Urinary bladder (tissue), 4 donors: ENCODE data around the gene CCDC201. TPM values are rescaled to one million over a fixed set of nuclear protein-coding genes. Genes with fewer than 3 reads are reported as not detected.
A peak's percentile ranks its signal among the peaks of the same experiment; 100 is the strongest.

ENCODE experiments used
- DNase-seq: peaks from one replicate; pipeline ENCODE4 v3.0.0-alpha.2; 2015; ENCODE audit errors: extremely low spot score
- H3K27ac ChIP-seq: one replicate; pipeline ENCODE4 v1.5.1; 2013; ENCODE audit warnings: low read depth, mild to moderate bottlenecking, moderate library complexity
- H3K36me3 ChIP-seq: one replicate; pipeline ENCODE4 v1.6.1; 2013; ENCODE audit warnings: mild to moderate bottlenecking, moderate library complexity; ENCODE audit not compliant: insufficient read depth
- H3K4me1 ChIP-seq: one replicate; pipeline ENCODE4 v1.6.1; 2013; ENCODE audit warnings: mild to moderate bottlenecking, moderate library complexity; ENCODE audit not compliant: insufficient read depth
- H3K4me3 ChIP-seq: one replicate; pipeline ENCODE4 v1.5.1; 2013; ENCODE audit warnings: low read depth, low read length
- WGBS: extraction: QIAGEN DNeasy Blood & Tissue Kit; methylation state at CpG from one replicate; pipeline ENCODE4 v1.1.7; 2013; 5-methylcytosine and 5-hydroxymethylcytosine counted together
- polyA plus RNA-seq: library from polyadenylated mRNA; stranded (reverse); fragments of 200-250 nt; gene quantifications from one replicate; pipeline ENCODE4 v1.2.3, GENCODE V29; 2013
- total RNA-seq: library from RNA; depleted of rRNA; stranded (reverse); fragments of >200 nt; gene quantifications from one replicate; pipeline ENCODE4 v1.2.3, GENCODE V29; 2014
- donor health status: healthy with polysubstance abuse.
- donor health status: healthy.

The CCDC201 gene
- total and polyA plus RNA-seq, 2 donors: not detected

DNA sequence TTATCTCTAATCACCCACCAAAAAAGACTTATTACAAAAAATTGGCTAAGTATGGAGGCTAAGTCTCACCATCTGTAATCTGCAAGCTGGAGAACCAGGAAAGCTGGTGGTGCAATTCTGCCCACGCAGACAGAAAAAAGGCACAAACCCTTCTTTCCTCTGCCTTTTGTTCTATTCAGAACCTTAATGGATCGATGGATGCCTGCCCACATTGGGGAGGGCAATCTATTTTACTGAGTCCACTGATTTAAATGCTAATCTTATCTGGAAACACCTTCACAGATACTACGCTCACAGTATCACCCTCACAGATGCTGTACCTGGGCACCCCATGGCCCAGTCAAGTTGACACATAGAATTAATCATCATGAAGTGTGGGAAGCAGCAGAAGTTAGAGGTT lies 38.0 kb upstream of the CCDC201 start:
- H3K36me3 ChIP-seq: peaks cover 2% of the 10 kb centered on the region
- DNase-seq: no peak
- WGBS: 95% methylated on average over 3 of the region's 3 CpGs
- no peak overlapping the region for H3K4me3 ChIP-seq
- H3K4me1 ChIP-seq: no peaks in the 10 kb centered on the region
- H3K27ac ChIP-seq: no peak overlapping the region

GRCh38 chr7:45909561-45909960 lies 36.7 kb upstream of the CCDC201 start:
- no peaks in the 10 kb centered on the region for H3K4me1 ChIP-seq
- no peak overlapping the region for H3K27ac ChIP-seq
- DNase-seq: no peak
- H3K4me3 ChIP-seq: no peak overlapping the region
- peaks cover 2% of the 10 kb centered on the region for H3K36me3 ChIP-seq

GRCh38 chr7:45902820-45903219 lies 29.9 kb upstream of the CCDC201 start:
- Histone ChIP-seq H3K4me1 (no peaks in the 10 kb centered on the region), H3K36me3 (no peaks in the 10 kb centered on the region), H3K4me3 (no peak overlapping the region), H3K27ac (no peak overlapping the region)
- WGBS: 98% methylated on average over 1 of the region's 1 CpG
- no peak for DNase-seq

- H3K27ac ChIP-seq: no peak overlapping the region
- 98% methylated on average over 1 of the region's 1 CpG for WGBS
- no peak for DNase-seq
- no peak overlapping the region for H3K4me3 ChIP-seq
- H3K4me1 ChIP-seq: no peaks in the 10 kb centered on the region
- H3K36me3 ChIP-seq: no peaks in the 10 kb centered on the region
Measured at GRCh38 chr7:45901566-45901965, 28.7 kb upstream of the CCDC201 start.

DNA sequence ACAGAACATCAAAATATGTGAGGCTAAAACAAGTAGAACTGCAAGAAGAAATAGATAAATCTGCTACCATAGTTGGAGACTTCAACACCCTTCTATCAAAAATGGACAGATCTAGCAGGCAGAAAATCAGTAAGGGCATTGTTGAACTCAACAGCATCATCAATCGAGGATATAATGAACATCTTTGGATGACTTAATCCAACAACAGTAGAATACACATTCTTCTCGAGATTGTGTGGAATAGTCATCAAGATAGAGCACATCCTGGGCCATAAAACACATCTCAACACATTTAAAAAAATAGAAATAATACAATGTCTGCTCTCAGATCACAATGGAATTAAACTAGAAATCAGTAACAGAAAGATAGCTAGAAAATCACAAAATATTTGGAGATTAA lies 25.3 kb upstream of the CCDC201 start:
- Histone ChIP-seq H3K27ac (no peak overlapping the region), H3K36me3 (no peaks in the 10 kb centered on the region), H3K4me3 (no peak overlapping the region), H3K4me1 (no peaks in the 10 kb centered on the region)
- no peak for DNase-seq
- 71% methylated on average over 2 of the region's 2 CpGs for WGBS

- Histone ChIP-seq H3K4me1 (no peaks in the 10 kb centered on the region), H3K27ac (no peak overlapping the region), H3K36me3 (no peaks in the 10 kb centered on the region), H3K4me3 (no peak overlapping the region)
- 96% methylated on average over 1 of the region's 1 CpG for WGBS
- no peak for DNase-seq
Measured at GRCh38 chr7:45897042-45897690, 24.3 kb upstream of the CCDC201 start.

DNA sequence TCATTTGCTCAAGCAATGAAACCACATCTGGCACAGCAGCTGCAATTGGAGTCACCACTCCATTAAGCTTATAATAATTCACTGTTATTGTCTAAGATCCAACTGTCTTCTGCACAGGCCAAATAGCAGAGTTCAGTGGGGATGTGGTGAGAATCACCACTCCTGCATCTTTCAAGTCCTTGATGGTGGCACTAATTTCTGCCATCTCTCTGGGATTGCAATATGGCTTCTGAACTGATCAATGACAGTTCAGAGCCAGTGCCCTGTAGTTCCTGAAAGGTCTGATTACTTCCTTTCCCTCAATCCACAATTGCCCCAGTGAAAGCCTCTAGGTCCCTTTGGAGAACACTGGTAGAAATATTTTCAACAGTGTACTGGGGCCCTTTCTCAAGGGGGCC lies 21.8 kb upstream of the CCDC201 start:
- no peaks in the 10 kb centered on the region for H3K36me3 ChIP-seq
- DNase-seq: no peak
- no peak overlapping the region for H3K4me3 ChIP-seq
- no peaks in the 10 kb centered on the region for H3K4me1 ChIP-seq
- no peak overlapping the region for H3K27ac ChIP-seq

GRCh38 chr7:45893996-45894664 lies 21.2 kb upstream of the CCDC201 start:
- 83% methylated on average over 4 of the region's 4 CpGs for WGBS
- Histone ChIP-seq H3K4me1 (no peaks in the 10 kb centered on the region), H3K36me3 (no peaks in the 10 kb centered on the region), H3K4me3 (no peak overlapping the region), H3K27ac (no peak overlapping the region)
- no peak for DNase-seq

DNA sequence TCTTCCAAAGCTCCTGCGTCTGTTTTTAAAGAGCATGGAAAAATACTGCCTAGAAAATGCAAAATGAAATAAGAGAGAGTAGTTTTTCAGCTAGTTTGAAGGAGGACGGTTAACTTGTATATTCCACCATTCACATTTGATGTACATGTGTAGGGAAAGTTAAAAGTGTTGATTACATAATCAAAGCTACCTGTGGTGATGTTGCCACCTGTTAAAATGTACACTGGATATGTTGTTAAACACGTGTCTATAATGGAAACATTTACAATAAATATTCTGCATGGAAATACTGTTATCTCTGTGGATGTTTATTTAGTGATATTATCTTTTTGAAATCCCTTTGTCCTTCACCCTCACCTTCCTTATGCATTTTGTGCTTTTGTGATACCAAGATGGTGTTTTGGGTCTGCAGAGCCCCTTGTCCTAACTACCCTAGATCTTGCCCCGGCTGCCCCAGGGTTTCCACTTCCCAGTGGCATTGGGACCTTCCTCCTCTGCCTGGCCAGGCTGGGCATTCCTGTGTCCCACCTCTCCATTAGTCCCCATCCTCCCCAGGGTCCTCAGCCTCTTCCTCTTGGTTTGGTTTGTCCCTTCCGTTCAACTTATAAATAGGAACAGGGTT lies 20.6 kb upstream of the CCDC201 start:
- no peaks in the 10 kb centered on the region for H3K36me3 ChIP-seq
- 69% methylated on average over 5 of the region's 5 CpGs for WGBS
- H3K4me3 ChIP-seq: no peak overlapping the region
- no peaks in the 10 kb centered on the region for H3K4me1 ChIP-seq
- no peak for DNase-seq
- no peak overlapping the region for H3K27ac ChIP-seq

DNA sequence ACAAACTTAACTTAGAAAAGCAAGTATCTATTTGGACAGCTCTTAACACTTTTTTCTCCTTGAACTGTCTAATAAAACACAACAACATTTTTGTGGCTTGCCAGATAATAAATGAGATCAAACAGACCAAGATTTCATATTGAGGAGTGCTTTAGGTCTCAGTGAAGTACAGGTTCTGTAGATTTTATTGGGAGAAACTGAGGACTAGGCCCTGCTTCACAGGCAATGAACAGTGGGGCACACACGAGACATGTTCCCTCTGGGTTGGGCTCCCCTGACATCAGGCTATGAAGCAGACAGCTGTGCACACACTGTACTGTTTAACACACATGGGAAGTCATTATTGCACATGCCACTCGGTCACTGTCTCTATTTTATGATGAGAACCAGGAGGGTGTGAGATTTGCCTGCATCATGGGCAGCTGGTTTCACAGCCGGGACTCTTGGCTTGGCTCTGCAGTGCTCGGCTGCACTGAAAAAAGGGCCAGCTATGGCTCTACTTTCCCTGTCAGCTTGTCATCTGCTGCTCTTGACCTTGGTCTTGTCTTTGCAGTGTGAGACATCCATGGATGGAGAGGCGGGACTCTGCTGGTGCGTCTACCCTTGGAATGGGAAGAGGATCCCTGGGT lies 19.6 kb upstream of the CCDC201 start:
- no peak overlapping the region for H3K27ac ChIP-seq
- WGBS: 81% methylated on average over 6 of the region's 6 CpGs
- H3K4me3 ChIP-seq: no peak overlapping the region
- H3K4me1 ChIP-seq: no peaks in the 10 kb centered on the region
- no peaks in the 10 kb centered on the region for H3K36me3 ChIP-seq
- DNase-seq: no peak

- no peak overlapping the region for H3K27ac ChIP-seq
- WGBS: 81% methylated on average over 10 of the region's 10 CpGs
- H3K4me1 ChIP-seq: no peaks in the 10 kb centered on the region
- H3K4me3 ChIP-seq: no peak overlapping the region
- no peak for DNase-seq
- no peaks in the 10 kb centered on the region for H3K36me3 ChIP-seq
Measured at GRCh38 chr7:45891462-45892402, 18.9 kb upstream of the CCDC201 start.

DNA sequence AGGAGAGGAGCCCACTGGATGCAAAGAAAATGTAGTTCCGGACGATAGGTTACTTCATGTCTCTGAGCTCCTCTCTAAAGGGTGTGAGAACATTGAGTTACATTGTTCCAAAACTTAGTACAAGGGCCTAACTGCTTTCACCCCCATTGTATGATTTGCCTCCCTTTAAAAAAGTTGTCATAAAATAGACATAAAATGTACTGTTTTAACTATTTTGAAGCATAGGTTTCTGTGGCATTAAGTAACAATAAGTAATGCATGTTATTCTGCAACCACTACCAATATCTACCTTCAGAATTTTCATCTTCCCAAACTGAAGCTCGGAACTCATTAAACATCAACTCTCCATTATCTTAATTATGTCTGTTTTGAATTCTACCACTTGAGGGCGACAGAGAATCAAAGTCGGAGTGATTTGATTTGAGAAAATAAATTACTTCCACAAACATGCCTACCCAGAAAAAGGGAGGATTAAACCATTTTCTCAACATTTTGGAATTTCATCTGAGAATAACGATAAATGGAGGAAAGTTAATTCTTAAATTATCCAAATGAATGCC lies 18.1 kb upstream of the CCDC201 start:
- H3K4me1 ChIP-seq: no peaks in the 10 kb centered on the region
- peak; percentile 36 for DNase-seq
- H3K36me3 ChIP-seq: no peaks in the 10 kb centered on the region
- 39% methylated on average over 6 of the region's 6 CpGs for WGBS
- H3K27ac ChIP-seq: no peak overlapping the region
- H3K4me3 ChIP-seq: no peak overlapping the region
